Subcutaneous abdominal adipose tissue (tissue), 5 donors: ENCODE data around the gene GP5.

ENCODE experiments used
- H3K27ac ChIP-seq: one replicate; pipeline ENCODE4 v1.7.0; 2013; ENCODE audit warnings: low read depth, mild to moderate bottlenecking, inconsistent platforms, low read length, moderate library complexity
- H3K27me3 ChIP-seq, 5 donors: one replicate each; pipeline ENCODE4 v1.7.0; 2013; ENCODE audit warnings: low read length in 5 of 5, inconsistent platforms in 1 of 5; ENCODE audit not compliant: control insufficient read depth in 5 of 5, insufficient read depth in 4 of 5
- H3K36me3 ChIP-seq, 5 donors: one replicate each; pipeline ENCODE4 v1.7.0; 2013; ENCODE audit warnings: low read length in 5 of 5; ENCODE audit not compliant: control insufficient read depth in 5 of 5, insufficient read depth in 5 of 5
- H3K4me1 ChIP-seq, 5 donors: one replicate each; pipeline ENCODE4 v1.7.0; 2013; ENCODE audit warnings: low read length in 5 of 5, mild to moderate bottlenecking in 3 of 5, moderate library complexity in 1 of 5; ENCODE audit not compliant: control insufficient read depth in 5 of 5, insufficient read depth in 5 of 5
- H3K4me3 ChIP-seq, 5 donors: one replicate each; pipeline ENCODE4 v1.7.0; 2013; ENCODE audit warnings: low read length in 5 of 5, low read depth in 1 of 5
- H3K9ac ChIP-seq, 5 donors: one replicate each; pipeline ENCODE4 v1.7.0; 2013; ENCODE audit warnings: low read length in 5 of 5, mild to moderate bottlenecking in 4 of 5, moderate library complexity in 3 of 5
- H3K9me3 ChIP-seq, 5 donors: one replicate each; pipeline ENCODE4 v1.7.0; 2013; ENCODE audit warnings: low read length in 5 of 5; ENCODE audit not compliant: control insufficient read depth in 5 of 5
- donor health status: healthy.
- donor health status: healthy.
- donor health status: healthy.
- donor health status: healthy.
- donor health status: healthy.

The GP5 gene

GRCh38 chr3:194401346-194401745, 2.3 kb upstream of the GP5 start:
- peaks cover 0 to 25% (median 13%) of the 10 kb centered on the region in 5 donors for H3K27me3 ChIP-seq
- H3K36me3 ChIP-seq, result peaks cover 5 to 17% (median 10%) of the 10 kb centered on the region in 5 donors
- H3K4me1 ChIP-seq, result peaks cover 0 to 22% (median 20%) of the 10 kb centered on the region in 5 donors
- no peak overlapping the region for H3K9ac ChIP-seq
- H3K9me3 ChIP-seq, result no peaks in the 10 kb centered on the region
- no peak overlapping the region for H3K4me3 ChIP-seq
- H3K27ac ChIP-seq, result no peak overlapping the region

- no peak overlapping the region for H3K27ac ChIP-seq
- no peak overlapping the region for H3K9ac ChIP-seq
- peaks cover 0 to 25% (median 13%) of the 10 kb centered on the region in 5 donors for H3K27me3 ChIP-seq
- no peaks in the 10 kb centered on the region for H3K9me3 ChIP-seq
- peaks cover 0 to 34% (median 27%) of the 10 kb centered on the region in 5 donors for H3K4me1 ChIP-seq
- no peak overlapping the region for H3K4me3 ChIP-seq
- H3K36me3 ChIP-seq, result peaks cover 0 to 8% (median 3%) of the 10 kb centered on the region in 5 donors
Measured at GRCh38 chr3:194399874-194400411, 877 bp upstream of the GP5 start.

- Histone ChIP-seq H3K4me3 (peak overlapping the region; percentile 22 to 67 (median 45)), H3K36me3 (peaks cover 0 to 3% (median 0%) of the 10 kb centered on the region in 5 donors), H3K27ac (no peak overlapping the region), H3K4me1 (peaks cover 0 to 34% (median 27%) of the 10 kb centered on the region in 5 donors), H3K9me3 (no peaks in the 10 kb centered on the region), H3K27me3 (peaks cover 0 to 25% (median 13%) of the 10 kb centered on the region in 5 donors), H3K9ac (no peak overlapping the region)
Measured at GRCh38 chr3:194397757-194398312, 1.2 kb downstream of the GP5 start.

GRCh38 chr3:194396859-194397756, 2.0 kb downstream of the GP5 start:
- Histone ChIP-seq H3K36me3 (peaks cover 0 to 1% (median 0%) of the 10 kb centered on the region in 5 donors), H3K27me3 (peaks cover 0 to 25% (median 13%) of the 10 kb centered on the region in 5 donors), H3K27ac (no peak overlapping the region), H3K4me3 (peak overlapping the region in 4 of 5 donors; percentile 33 to 67 (median 52)), H3K9ac (peak overlapping the region in 1 of 5 donors; percentile 28), H3K4me1 (peaks cover 0 to 34% (median 27%) of the 10 kb centered on the region in 5 donors), H3K9me3 (no peaks in the 10 kb centered on the region)

- no peak overlapping the region for H3K27ac ChIP-seq
- no peaks in the 10 kb centered on the region for H3K9me3 ChIP-seq
- peak overlapping the region; percentile 17 to 67 (median 44) for H3K4me3 ChIP-seq
- H3K27me3 ChIP-seq, result peaks cover 0 to 25% (median 13%) of the 10 kb centered on the region in 5 donors
- peaks cover 0 to 34% (median 27%) of the 10 kb centered on the region in 5 donors for H3K4me1 ChIP-seq
- peak overlapping the region in 2 of 5 donors; percentile 28 to 35 for H3K9ac ChIP-seq
- H3K36me3 ChIP-seq, result no peaks in the 10 kb centered on the region
Measured at GRCh38 chr3:194396539-194396858, 2.6 kb downstream of the GP5 start.

GRCh38 chr3:194395778-194396538, 3.1 kb downstream of the GP5 start:
- Histone ChIP-seq H3K27ac (no peak overlapping the region), H3K36me3 (no peaks in the 10 kb centered on the region), H3K27me3 (peaks cover 0 to 25% (median 13%) of the 10 kb centered on the region in 5 donors), H3K4me3 (peak overlapping the region; percentile 17 to 67 (median 44)), H3K9me3 (peaks cover 0 to 4% (median under 1%) of the 10 kb centered on the region in 5 donors), H3K4me1 (peaks cover 0 to 34% (median 27%) of the 10 kb centered on the region in 5 donors), H3K9ac (peak overlapping the region in 1 of 5 donors; percentile 35)

- H3K27me3 ChIP-seq, result peaks cover 0 to 25% (median 13%) of the 10 kb centered on the region in 5 donors
- peaks cover 0 to 34% (median 27%) of the 10 kb centered on the region in 5 donors for H3K4me1 ChIP-seq
- H3K9me3 ChIP-seq, result peaks cover 0 to 8% (median 4%) of the 10 kb centered on the region in 5 donors
- H3K36me3 ChIP-seq, result no peaks in the 10 kb centered on the region
- no peak overlapping the region for H3K9ac ChIP-seq
- no peak overlapping the region for H3K27ac ChIP-seq
- no peak overlapping the region for H3K4me3 ChIP-seq
Measured at GRCh38 chr3:194395212-194395611, 3.9 kb downstream of the GP5 start.

- peaks cover under 1 to 9% (median 7%) of the 10 kb centered on the region in 5 donors for H3K27me3 ChIP-seq
Measured at GRCh38 chr3:194392576-194392975, 6.5 kb downstream of the GP5 start.

GRCh38 chr3:194390835-194391234, 8.2 kb downstream of the GP5 start:
- no peaks in the 10 kb centered on the region for H3K36me3 ChIP-seq
- no peak overlapping the region for H3K9ac ChIP-seq
- H3K27ac ChIP-seq, result no peak overlapping the region
- H3K4me3 ChIP-seq, result no peak overlapping the region
- H3K27me3 ChIP-seq, result peaks cover 0 to 7% (median 3%) of the 10 kb centered on the region in 5 donors
- peaks cover 0 to 9% (median 0%) of the 10 kb centered on the region in 5 donors for H3K4me1 ChIP-seq
- peaks cover 0 to 8% (median 4%) of the 10 kb centered on the region in 5 donors for H3K9me3 ChIP-seq

More at GRCh38 chr3:194392576-194392975, 6.5 kb downstream of the GP5 start:
- H3K9ac ChIP-seq, result no peak overlapping the region
- no peak overlapping the region for H3K4me3 ChIP-seq
- H3K27ac ChIP-seq, result no peak overlapping the region
- H3K4me1 ChIP-seq, result peaks cover 0 to 26% (median 17%) of the 10 kb centered on the region in 5 donors
- no peaks in the 10 kb centered on the region for H3K36me3 ChIP-seq
- H3K9me3 ChIP-seq, result peaks cover 0 to 8% (median 4%) of the 10 kb centered on the region in 5 donors
